GM12878 (cell line): ENCODE results near the gene PLXNA4. TPM values are rescaled to one million over a fixed set of nuclear protein-coding genes. Genes with fewer than 3 reads are reported as not detected.

ENCODE experiments used
- ATAC-seq: fragments of 200-7000 bp; cut with Tn5 transposase; 3 replicates; pipeline ENCODE4 v1.9.1; 2020; ENCODE audit warnings: mild to moderate bottlenecking, moderate library complexity
- BruUV-seq: library from RNA; stranded (reverse); fragments of 400-500 nt; replicated peaks from 2 replicates; lab custom pipeline; 2021; lab: Mats Ljungman, UMichigan
- CTCF ChIA-PET: fragments of 300-600 bp; sonication (Branson Sonifier 250); formaldehyde crosslinking; extraction: SDS; loops from one replicate; lab custom pipeline; 2021; ENCODE audit warnings: inconsistent platforms; lab: Yijun Ruan, JAX
- POLR2A ChIA-PET: fragments of 350-600 bp; formaldehyde crosslinking; extraction: SDS; loops from one replicate; lab custom pipeline; 2021; ENCODE audit warnings: inconsistent platforms; lab: Charles Lee
- RAD21 ChIA-PET: fragments of 300-600 bp; sonication (Branson Sonifier 250); formaldehyde crosslinking; loops from one replicate; lab custom pipeline; 2023; ENCODE audit warnings: antibody characterized with exemption; ENCODE audit not compliant: unreplicated experiment; lab: Charles Lee
- SMC1A ChIA-PET: fragments of 300-600 bp; sonication (Branson Sonifier 250); formaldehyde crosslinking; loops from one replicate; lab custom pipeline; 2023; ENCODE audit not compliant: unreplicated experiment, uncharacterized antibody; lab: Charles Lee
- DNase-seq: peaks from one replicate; pipeline ENCODE4 v3.0.0-alpha.2; 2011; ENCODE audit warnings: low read depth, low spot score
- FAIRE-seq: peaks from 3 replicates; lab custom pipeline; 2011; peaks lifted over from hg19 to GRCh38; lab: Jason Lieb, UNC
- H2AFZ ChIP-seq: 2 replicates; pipeline ENCODE4 v1.6.0; 2011; ENCODE audit warnings: low read depth, low read length, control low read depth; ENCODE audit not compliant: control insufficient read depth
- H3K27ac ChIP-seq: 2 replicates; pipeline ENCODE4 v1.5.1; 2011; ENCODE audit warnings: control low read depth; ENCODE audit not compliant: control insufficient read depth, insufficient read depth
- H3K27me3 ChIP-seq, 2 experiments: replicated peaks in 1 of 2; 2 replicates each; pipeline versions ENCODE4 v1.6.0 to v1.6.1; 2011; ENCODE audit warnings: low read length in 1 of 2; ENCODE audit not compliant: control insufficient read depth in 2 of 2, insufficient read depth in 2 of 2
- H3K36me3 ChIP-seq, 2 experiments: 2 replicates each; pipeline ENCODE4 v1.5.1; 2011; ENCODE audit warnings: low read length in 1 of 2; ENCODE audit not compliant: control insufficient read depth in 2 of 2, insufficient read depth in 2 of 2
- H3K4me1 ChIP-seq: 2 replicates; pipeline ENCODE4 v1.6.1; 2011; ENCODE audit warnings: mild to moderate bottlenecking, low read length, moderate library complexity, mixed read lengths; ENCODE audit not compliant: control insufficient read depth, insufficient read depth
- H3K4me2 ChIP-seq: 2 replicates; pipeline ENCODE4 v1.6.0; 2011; ENCODE audit warnings: control low read depth; ENCODE audit not compliant: control insufficient read depth, insufficient read depth
- H3K4me3 ChIP-seq: fragments of 200-600 bp; sonication (generic); 2 replicates; pipeline ENCODE4 v1.5.1; 2016
- H3K79me2 ChIP-seq: 2 replicates; pipeline ENCODE4 v1.6.0; 2011; ENCODE audit warnings: low read length; ENCODE audit not compliant: control insufficient read depth, insufficient read depth
- H3K9ac ChIP-seq: 2 replicates; pipeline ENCODE4 v1.8.0; 2011; ENCODE audit warnings: low read length, control low read depth, mixed read lengths; ENCODE audit not compliant: control insufficient read depth, insufficient read depth
- H3K9me3 ChIP-seq: replicated peaks from 3 replicates; pipeline ENCODE4 v1.5.1; 2011; ENCODE audit warnings: mild to moderate bottlenecking, low read length; ENCODE audit not compliant: control insufficient read depth, insufficient read depth
- H4K20me1 ChIP-seq: 2 replicates; pipeline ENCODE4 v1.6.0; 2011; ENCODE audit not compliant: control insufficient read depth, insufficient read depth
- WGBS: methylation state at CpG from one replicate; pipeline ENCODE4 v1.1.6; 2016; ENCODE audit warnings: low lambda C conversion rate; ENCODE audit not compliant: insufficient replicate concordance, insufficient coverage; ENCODE audit errors: missing lambda C conversion rate; 5-methylcytosine and 5-hydroxymethylcytosine counted together
- in situ Hi-C: fragments of 300-500 bp; cut with MboI; formaldehyde crosslinking; loops from 9 replicates; pipeline ENCODE4 v1.14.3; 2018; ENCODE audit warnings: mixed read lengths
- intact Hi-C: fragments of 100-400 bp; cut with micrococcal nuclease; formaldehyde crosslinking; loops from one replicate; pipeline ENCODE4 v1.14.2; 2022; ENCODE audit not compliant: unreplicated experiment
- polyA plus RNA-seq, 11 experiments: library from polyadenylated mRNA; depleted of rRNA in 4 of 11; unstranded in 6 of 11; stranded (reverse) in 5 of 11; fragments of >200 nt; fragmentation: Nextera tagmentation in 4 of 11; fragmentation: Illumina TruSeq in 1 of 11; extraction: Ambion mirVana in 4 of 11; extraction: Trizol in 1 of 11; gene quantifications; 1 replicate in 1 of 11; 2 replicates in 10 of 11; pipeline versions ENCODE4 v1.2.1 to v1.2.3, GENCODE V29; 2011 to 2016; ENCODE audit warnings: inconsistent platforms in 2 of 11, missing spikeins in 2 of 11, low read depth in 1 of 11
- total RNA-seq, 4 experiments: library from RNA; depleted of rRNA in 3 of 4; stranded (reverse); fragments of >200 nt in 3 of 4; fragmentation: Illumina TruSeq in 1 of 4; extraction: Trizol in 1 of 4; gene quantifications; 2 replicates each; pipeline versions ENCODE4 v1.2.1 to v1.2.3, GENCODE V29; 2013 to 2021
- TF ChIP-seq, protein P1 (sequence below): fragments of 450-650 bp; IDR thresholded peaks from 2 replicates; pipeline ENCODE4 v1.6.1; 2018; ENCODE audit warnings: mild to moderate bottlenecking, low read depth, moderate library complexity; ENCODE audit not compliant: partially characterized antibody
- TF ChIP-seq, protein P2 (sequence below), 3 experiments: IDR thresholded peaks in 2 of 3; conservative IDR thresholded peaks in 1 of 3; 2 replicates each; pipeline ENCODE4 v1.5.1; 2011; ENCODE audit warnings: low read depth in 3 of 3, low read length in 3 of 3, mild to moderate bottlenecking in 3 of 3, control low read depth in 2 of 3, moderate library complexity in 2 of 3, inconsistent platforms in 1 of 3, mixed read lengths in 1 of 3; ENCODE audit not compliant: control insufficient read depth in 2 of 3, insufficient read depth in 1 of 3; ENCODE audit errors: extremely low read depth in 1 of 3

Gene PLXNA4
- total and polyA plus RNA-seq, 10 of the 15 experiments (the other 5 are each of a cell fraction or from before 2014, with no cell fraction given) = 0.03 TPM; not detected in 9

DNA sequence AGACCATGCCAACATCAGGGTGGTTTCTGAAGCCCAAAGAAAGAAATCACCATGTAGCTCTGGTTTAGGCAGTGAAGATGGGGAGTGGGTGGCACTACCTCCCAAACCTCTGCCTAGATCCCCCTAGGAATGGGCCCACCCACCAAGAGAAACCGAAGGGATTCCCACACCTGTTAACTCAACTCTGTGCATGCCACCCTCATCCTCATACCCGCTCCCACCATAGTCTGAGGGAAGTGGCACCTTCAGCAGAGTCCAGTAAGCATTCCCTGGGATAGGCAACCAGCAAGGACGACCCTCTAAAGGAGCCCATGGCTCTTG is 1.7 kb upstream of the PLXNA4 start:
- no peak for DNase-seq
- H3K36me3 ChIP-seq = no peaks in the 10 kb centered on the region
- no peak for FAIRE-seq
- H3K4me1 ChIP-seq = no peaks in the 10 kb centered on the region
- SMC1A ChIA-PET = no interaction called here
- BruUV-seq = no TSS peak
- no peak overlapping the region for H3K4me2 ChIP-seq
- CTCF ChIA-PET = interaction anchor here (1.1 kb wide), 1 partner anchor 9 kb away, joined by 3 read pairs; no protein-coding TSS in a partner anchor
- no peak overlapping the region for H2AFZ ChIP-seq
- 2% methylated on average over 3 of the region's 3 CpGs for WGBS
- POLR2A ChIA-PET = no interaction called here
- no peaks in the 10 kb centered on the region for H3K79me2 ChIP-seq
- H4K20me1 ChIP-seq = no peaks in the 10 kb centered on the region
- RAD21 ChIA-PET = interaction anchor here (1.0 kb wide), 1 partner anchor 888 kb away, joined by 3 read pairs; no protein-coding TSS in a partner anchor
- ATAC-seq = no peak
- in situ Hi-C loops (no loop called here), intact Hi-C loops (no loop called here)
- TF ChIP-seq, protein P1, sequence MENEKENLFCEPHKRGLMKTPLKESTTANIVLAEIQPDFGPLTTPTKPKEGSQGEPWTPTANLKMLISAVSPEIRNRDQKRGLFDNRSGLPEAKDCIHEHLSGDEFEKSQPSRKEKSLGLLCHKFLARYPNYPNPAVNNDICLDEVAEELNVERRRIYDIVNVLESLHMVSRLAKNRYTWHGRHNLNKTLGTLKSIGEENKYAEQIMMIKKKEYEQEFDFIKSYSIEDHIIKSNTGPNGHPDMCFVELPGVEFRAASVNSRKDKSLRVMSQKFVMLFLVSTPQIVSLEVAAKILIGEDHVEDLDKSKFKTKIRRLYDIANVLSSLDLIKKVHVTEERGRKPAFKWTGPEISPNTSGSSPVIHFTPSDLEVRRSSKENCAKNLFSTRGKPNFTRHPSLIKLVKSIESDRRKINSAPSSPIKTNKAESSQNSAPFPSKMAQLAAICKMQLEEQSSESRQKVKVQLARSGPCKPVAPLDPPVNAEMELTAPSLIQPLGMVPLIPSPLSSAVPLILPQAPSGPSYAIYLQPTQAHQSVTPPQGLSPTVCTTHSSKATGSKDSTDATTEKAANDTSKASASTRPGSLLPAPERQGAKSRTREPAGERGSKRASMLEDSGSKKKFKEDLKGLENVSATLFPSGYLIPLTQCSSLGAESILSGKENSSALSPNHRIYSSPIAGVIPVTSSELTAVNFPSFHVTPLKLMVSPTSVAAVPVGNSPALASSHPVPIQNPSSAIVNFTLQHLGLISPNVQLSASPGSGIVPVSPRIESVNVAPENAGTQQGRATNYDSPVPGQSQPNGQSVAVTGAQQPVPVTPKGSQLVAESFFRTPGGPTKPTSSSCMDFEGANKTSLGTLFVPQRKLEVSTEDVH = no peak
- TF ChIP-seq, protein P2, sequence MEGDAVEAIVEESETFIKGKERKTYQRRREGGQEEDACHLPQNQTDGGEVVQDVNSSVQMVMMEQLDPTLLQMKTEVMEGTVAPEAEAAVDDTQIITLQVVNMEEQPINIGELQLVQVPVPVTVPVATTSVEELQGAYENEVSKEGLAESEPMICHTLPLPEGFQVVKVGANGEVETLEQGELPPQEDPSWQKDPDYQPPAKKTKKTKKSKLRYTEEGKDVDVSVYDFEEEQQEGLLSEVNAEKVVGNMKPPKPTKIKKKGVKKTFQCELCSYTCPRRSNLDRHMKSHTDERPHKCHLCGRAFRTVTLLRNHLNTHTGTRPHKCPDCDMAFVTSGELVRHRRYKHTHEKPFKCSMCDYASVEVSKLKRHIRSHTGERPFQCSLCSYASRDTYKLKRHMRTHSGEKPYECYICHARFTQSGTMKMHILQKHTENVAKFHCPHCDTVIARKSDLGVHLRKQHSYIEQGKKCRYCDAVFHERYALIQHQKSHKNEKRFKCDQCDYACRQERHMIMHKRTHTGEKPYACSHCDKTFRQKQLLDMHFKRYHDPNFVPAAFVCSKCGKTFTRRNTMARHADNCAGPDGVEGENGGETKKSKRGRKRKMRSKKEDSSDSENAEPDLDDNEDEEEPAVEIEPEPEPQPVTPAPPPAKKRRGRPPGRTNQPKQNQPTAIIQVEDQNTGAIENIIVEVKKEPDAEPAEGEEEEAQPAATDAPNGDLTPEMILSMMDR (IDR thresholded peaks at IDR 0.05 in 2 of 3, conservative IDR thresholded peaks at IDR 0.05 in 1 of 3; ENCODE audit: control insufficient read depth in 2 of 3, extremely low read depth in 1 of 3, insufficient read depth in 1 of 3, low read depth in 3 of 3, low read length in 3 of 3) = no peak
- no peaks in the 10 kb centered on the region for H3K9me3 ChIP-seq
- no peak overlapping the region for H3K9ac ChIP-seq
- no peak overlapping the region for H3K4me3 ChIP-seq
- H3K27me3 ChIP-seq = peaks cover 17 to 18% of the 10 kb centered on the region in 2 experiments
- no peak overlapping the region for H3K27ac ChIP-seq
